Uterus (tissue), 4 donors: Measurements from ENCODE around the gene TST. TPM values are rescaled to one million over a fixed set of nuclear protein-coding genes. Genes with fewer than 3 reads are reported as not detected.

Source experiments
- DNase-seq, 2 donors: peaks; one replicate each; pipeline ENCODE4 v3.0.0-alpha.2; 2019 to 2020
- H3K27ac ChIP-seq, 2 donors: fragments of 200-600 bp; sonication (generic); 1 replicate in 1 of 2; 2 replicates in 1 of 2; pipeline ENCODE4 v1.5.1; 2016 to 2018
- H3K27me3 ChIP-seq, 2 donors: fragments of 200-600 bp; sonication (generic); one replicate each; pipeline ENCODE4 v1.5.1; 2018 to 2019; ENCODE audit warnings: control low read depth in 1 of 2
- H3K36me3 ChIP-seq, 2 donors: fragments of 200-600 bp; sonication (generic); one replicate each; pipeline ENCODE4 v1.5.1; 2019; ENCODE audit warnings: control low read depth in 1 of 2
- H3K4me1 ChIP-seq, 2 donors: fragments of 200-600 bp; sonication (generic); one replicate each; pipeline ENCODE4 v1.5.1; 2018 to 2019; ENCODE audit warnings: control low read depth in 1 of 2
- H3K4me3 ChIP-seq, 2 donors: fragments of 200-600 bp; sonication (generic); 1 replicate in 1 of 2; 2 replicates in 1 of 2; pipeline ENCODE4 v1.5.1; 2018 to 2019; ENCODE audit warnings: mild to moderate bottlenecking in 1 of 2
- H3K9me3 ChIP-seq, 2 donors: fragments of 200-600 bp; sonication (generic); one replicate each; pipeline ENCODE4 v1.5.1; 2019; ENCODE audit warnings: control low read depth in 1 of 2
- POLR2A ChIP-seq, 2 donors: fragments of 450-650 bp; IDR thresholded peaks; one replicate each; pipeline ENCODE4 v1.6.1; 2016; ENCODE audit warnings: antibody characterized with exemption in 2 of 2, mild to moderate bottlenecking in 1 of 2, moderate library complexity in 1 of 2
- intact Hi-C: fragments of 100-400 bp; cut with DNase I; formaldehyde crosslinking; loops from one replicate; pipeline ENCODE4 v1.15.1; 2023; ENCODE audit warnings: low total_unique reads
- total RNA-seq, 4 donors: library from RNA; depleted of rRNA in 3 of 4; stranded (reverse); fragments of >200 nt in 3 of 4; gene quantifications; one replicate each; pipeline versions ENCODE4 v1.1.0 to v1.2.4, GENCODE V29; 2014 to 2023
- TF ChIP-seq, protein P1 (sequence below), 4 experiments: fragments of 200-600 bp in 2 of 4; fragments of 450-650 bp in 2 of 4; sonication (generic) in 2 of 4; IDR thresholded peaks; one replicate each; pipeline ENCODE4 v1.5.1; 2016 to 2019; ENCODE audit warnings: antibody characterized with exemption in 4 of 4, mild to moderate bottlenecking in 2 of 4, moderate library complexity in 1 of 4
- donor health status: DM: yes; HTN: yes; CAD: no.

Gene TST
- total RNA-seq, 4 donors from 2014 or later: 19.6 to 36.8 (median 25.1) TPM

GRCh38 chr22:37061611-37062375 is 42.5 kb upstream of the TST start:
- no peak for DNase-seq
- no peak overlapping the region for H3K27ac ChIP-seq
- H3K36me3 ChIP-seq: no peaks in the 10 kb centered on the region
- H3K9me3 ChIP-seq: no peaks in the 10 kb centered on the region
- no peak overlapping the region for H3K4me3 ChIP-seq
- intact Hi-C loops: no loop called here
- no peaks in the 10 kb centered on the region for H3K4me1 ChIP-seq
- TF ChIP-seq, protein P1, sequence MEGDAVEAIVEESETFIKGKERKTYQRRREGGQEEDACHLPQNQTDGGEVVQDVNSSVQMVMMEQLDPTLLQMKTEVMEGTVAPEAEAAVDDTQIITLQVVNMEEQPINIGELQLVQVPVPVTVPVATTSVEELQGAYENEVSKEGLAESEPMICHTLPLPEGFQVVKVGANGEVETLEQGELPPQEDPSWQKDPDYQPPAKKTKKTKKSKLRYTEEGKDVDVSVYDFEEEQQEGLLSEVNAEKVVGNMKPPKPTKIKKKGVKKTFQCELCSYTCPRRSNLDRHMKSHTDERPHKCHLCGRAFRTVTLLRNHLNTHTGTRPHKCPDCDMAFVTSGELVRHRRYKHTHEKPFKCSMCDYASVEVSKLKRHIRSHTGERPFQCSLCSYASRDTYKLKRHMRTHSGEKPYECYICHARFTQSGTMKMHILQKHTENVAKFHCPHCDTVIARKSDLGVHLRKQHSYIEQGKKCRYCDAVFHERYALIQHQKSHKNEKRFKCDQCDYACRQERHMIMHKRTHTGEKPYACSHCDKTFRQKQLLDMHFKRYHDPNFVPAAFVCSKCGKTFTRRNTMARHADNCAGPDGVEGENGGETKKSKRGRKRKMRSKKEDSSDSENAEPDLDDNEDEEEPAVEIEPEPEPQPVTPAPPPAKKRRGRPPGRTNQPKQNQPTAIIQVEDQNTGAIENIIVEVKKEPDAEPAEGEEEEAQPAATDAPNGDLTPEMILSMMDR (IDR thresholded peaks at IDR 0.05): no peak
- no peak for TF ChIP-seq POLR2A (IDR thresholded peaks at IDR 0.05)
- H3K27me3 ChIP-seq: no peaks in the 10 kb centered on the region

- Histone ChIP-seq H3K4me3 (no peak overlapping the region), H3K27me3 (no peaks in the 10 kb centered on the region), H3K9me3 (no peaks in the 10 kb centered on the region), H3K36me3 (no peaks in the 10 kb centered on the region), H3K4me1 (no peaks in the 10 kb centered on the region), H3K27ac (no peak overlapping the region)
- intact Hi-C loops: no loop called here
- DNase-seq: no peak
- no peak for TF ChIP-seq POLR2A (IDR thresholded peaks at IDR 0.05)
- TF ChIP-seq, protein P1 (IDR thresholded peaks at IDR 0.05): no peak
Measured at GRCh38 chr22:37060801-37061610, 41.8 kb upstream of the TST start.

GRCh38 chr22:37059876-37060449 is 40.7 kb upstream of the TST start:
- Histone ChIP-seq H3K9me3 (no peaks in the 10 kb centered on the region), H3K36me3 (no peaks in the 10 kb centered on the region), H3K27me3 (no peaks in the 10 kb centered on the region), H3K4me3 (no peak overlapping the region), H3K27ac (no peak overlapping the region), H3K4me1 (no peaks in the 10 kb centered on the region)
- no peak for TF ChIP-seq POLR2A (IDR thresholded peaks at IDR 0.05)
- TF ChIP-seq, protein P1 (IDR thresholded peaks at IDR 0.05): no peak
- intact Hi-C loops: no loop called here
- DNase-seq: no peak

GRCh38 chr22:37058917-37059701 is 39.9 kb upstream of the TST start:
- no peaks in the 10 kb centered on the region for H3K27me3 ChIP-seq
- H3K4me1 ChIP-seq: no peaks in the 10 kb centered on the region
- DNase-seq: no peak
- TF ChIP-seq, protein P1 (IDR thresholded peaks at IDR 0.05): no peak
- no peak for TF ChIP-seq POLR2A (IDR thresholded peaks at IDR 0.05)
- intact Hi-C loops: no loop called here
- H3K27ac ChIP-seq: no peak overlapping the region
- H3K9me3 ChIP-seq: no peaks in the 10 kb centered on the region
- no peak overlapping the region for H3K4me3 ChIP-seq
- no peaks in the 10 kb centered on the region for H3K36me3 ChIP-seq
